OCI-LY7 (cell line): Measurements from ENCODE around the gene RPS6KL1.

Source experiments
- CTCF ChIP-seq: fragments of 200-600 bp; sonication (generic); conservative IDR thresholded peaks from 2 replicates; pipeline ENCODE4 v1.5.1; 2014; ENCODE audit warnings: mild to moderate bottlenecking, antibody characterized with exemption, low read length, moderate library complexity, mixed read lengths
- EZH2phosphoT487 ChIP-seq: fragments of 200-600 bp; sonication (generic); IDR thresholded peaks from 2 replicates; pipeline ENCODE4 v1.6.1; 2018; ENCODE audit warnings: low read depth, borderline replicate concordance, mild to moderate bottlenecking, mixed run types, antibody characterized with exemption, low read length, moderate library complexity, mixed read lengths

DNA sequence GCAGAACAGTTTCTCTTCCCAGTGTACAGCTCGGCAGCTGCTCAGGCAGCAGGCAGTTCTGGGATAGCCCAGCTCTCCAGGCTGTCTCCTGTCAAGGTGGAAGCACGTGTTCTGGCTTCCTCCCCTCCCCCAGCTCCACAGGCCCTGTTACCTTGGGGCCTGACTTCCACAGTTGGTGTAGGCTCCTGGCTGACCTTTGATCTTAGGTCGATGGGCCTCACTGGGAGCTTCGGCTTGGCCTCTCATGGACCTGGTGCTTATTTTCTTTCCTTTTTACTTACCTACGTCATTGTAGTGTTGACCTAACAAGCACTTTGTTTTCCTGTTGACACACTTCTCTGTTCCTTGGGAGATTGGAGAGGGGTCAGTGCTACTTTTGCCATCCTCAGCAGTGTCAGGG lies 24.4 kb downstream of the RPS6KL1 start:
- no peak for TF ChIP-seq CTCF
- TF ChIP-seq EZH2phosphoT487, result no peak
